NCI-H2196 treated with DMSO at 0.1 percent for 48 hours (cell line): ENCODE measurements around the gene SYNM.

ENCODE experiments used
- DNase-seq: peaks from one replicate; lab custom pipeline; 2025; ENCODE audit not compliant: unreplicated experiment; lab: John Stamatoyannopoulos, UW

Gene SYNM

DNA sequence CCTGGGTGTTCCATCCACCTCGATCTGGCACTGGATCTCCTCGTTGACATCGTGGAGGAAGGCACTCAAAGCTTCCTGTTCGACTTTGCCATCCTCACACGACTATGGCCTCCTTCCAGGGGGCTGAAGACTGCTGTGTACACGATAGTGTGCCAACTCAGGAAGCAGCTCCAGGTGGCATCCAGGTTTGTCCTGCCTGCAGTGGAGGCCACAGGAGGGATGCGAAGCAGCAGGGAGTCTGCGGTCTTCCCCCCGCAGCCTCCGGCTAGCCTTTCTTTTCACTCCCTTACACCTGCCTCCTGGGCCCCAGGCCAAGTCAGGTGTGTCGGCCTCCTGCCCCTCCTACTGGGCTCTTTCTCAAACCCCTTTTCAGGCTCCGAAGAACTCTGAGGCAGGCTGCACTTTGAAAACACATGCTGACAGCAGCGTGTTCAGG lies 32.2 kb downstream of the SYNM start:
- DNase-seq, result peak; percentile 75

DNA sequence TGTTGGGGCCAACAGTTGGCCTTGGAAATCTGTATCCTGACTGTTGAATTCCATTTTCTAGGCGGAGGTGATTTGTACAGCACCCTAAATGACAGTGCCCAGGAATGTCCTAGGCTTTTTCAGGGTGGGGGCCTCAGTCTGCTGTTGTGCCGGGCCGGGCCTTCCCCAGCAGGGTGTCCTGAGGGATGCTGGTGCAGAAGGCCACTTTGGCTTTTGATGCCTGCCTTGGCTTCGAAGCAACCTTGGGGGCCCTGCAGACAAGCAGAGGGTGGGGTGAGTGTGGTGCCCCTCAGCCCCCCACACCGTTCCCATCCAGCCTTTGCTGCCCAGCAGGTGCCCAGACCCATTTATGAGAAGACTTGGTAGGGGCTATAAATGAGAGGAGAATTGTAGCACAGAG lies 33.0 kb downstream of the SYNM start:
- DNase-seq, result no peak

DNA sequence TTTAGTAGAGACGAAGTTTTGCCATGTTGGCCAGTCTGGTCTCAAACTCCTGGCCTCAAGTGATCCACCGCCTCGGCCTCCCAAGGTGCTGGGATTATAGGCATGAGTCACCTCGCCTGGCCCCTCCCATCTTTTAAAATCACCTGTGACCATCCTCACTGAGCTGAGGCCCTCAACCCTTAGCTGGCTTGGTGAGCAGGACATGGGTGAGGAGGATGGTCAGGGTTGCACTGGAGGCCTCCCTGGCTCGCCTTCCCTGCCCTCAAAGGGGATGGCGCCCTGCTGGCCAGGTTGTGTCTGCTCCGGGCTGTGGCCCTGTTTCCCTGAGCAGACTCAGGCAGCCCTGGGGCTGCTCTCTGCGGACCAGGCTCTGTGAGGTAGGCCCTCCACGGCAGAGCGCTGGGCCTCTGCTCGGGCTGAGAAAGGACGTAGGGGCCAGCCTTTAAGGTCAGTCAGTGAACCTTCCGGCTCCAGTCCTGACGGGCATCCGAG lies 33.7 kb downstream of the SYNM start:
- DNase-seq, result no peak

DNA sequence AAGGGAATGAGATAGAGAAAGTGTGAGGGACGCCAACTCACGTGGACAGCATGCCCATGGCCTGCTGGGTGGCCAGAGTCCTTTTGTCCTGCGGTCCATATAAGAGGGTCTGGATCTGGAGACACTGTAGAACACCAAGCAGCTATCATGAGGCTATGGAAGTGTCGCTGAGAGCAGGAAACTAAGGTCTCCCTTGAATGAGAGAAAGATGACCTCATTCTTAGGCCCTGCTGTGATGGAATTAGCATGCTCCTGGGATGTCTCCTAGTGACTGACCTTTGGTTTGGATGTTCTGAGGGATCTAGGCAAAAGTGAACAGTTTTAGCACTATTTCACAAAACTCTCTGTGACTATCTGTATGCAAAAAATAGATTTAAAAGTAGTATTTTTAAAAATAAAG lies 34.4 kb downstream of the SYNM start:
- DNase-seq, result no peak

DNA sequence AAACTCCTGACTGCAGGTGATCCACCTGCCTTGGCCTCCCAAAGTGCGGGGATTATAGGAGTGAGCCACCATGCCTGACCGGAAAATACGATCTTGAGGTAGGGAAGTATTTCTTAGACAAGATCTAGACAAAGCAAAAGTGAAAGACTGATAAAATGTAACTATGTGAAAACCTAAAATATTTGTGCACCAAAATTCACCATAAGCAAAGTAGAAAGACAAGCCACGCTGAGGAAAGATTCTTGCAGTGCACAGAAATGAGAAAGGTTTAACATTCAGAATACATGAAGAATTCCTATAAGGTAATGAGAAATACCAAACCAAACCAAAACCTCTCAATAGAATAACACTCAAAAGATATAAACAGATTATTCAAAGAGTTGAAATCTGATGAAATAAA lies 35.7 kb downstream of the SYNM start:
- DNase-seq, result no peak

DNA sequence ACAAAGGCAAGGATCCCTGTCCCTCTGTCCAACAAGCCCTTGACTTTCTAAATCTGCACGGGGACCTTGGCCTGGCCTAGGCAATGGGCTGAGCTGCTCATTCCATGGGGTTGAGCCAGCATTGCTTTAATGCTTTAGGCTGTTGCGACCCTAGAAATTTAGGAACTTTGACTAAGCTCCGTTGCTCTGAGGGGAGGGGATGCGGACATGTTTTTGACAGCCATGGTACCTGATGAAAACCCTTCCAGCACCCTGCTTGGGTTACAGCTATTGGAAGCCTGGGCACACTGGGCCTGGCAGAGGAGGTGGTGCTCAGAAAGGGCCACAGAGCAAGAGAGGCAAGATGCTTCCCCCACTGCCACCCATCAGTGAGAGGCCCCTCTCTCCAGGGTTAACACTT lies 37.1 kb downstream of the SYNM start:
- DNase-seq, result no peak

DNA sequence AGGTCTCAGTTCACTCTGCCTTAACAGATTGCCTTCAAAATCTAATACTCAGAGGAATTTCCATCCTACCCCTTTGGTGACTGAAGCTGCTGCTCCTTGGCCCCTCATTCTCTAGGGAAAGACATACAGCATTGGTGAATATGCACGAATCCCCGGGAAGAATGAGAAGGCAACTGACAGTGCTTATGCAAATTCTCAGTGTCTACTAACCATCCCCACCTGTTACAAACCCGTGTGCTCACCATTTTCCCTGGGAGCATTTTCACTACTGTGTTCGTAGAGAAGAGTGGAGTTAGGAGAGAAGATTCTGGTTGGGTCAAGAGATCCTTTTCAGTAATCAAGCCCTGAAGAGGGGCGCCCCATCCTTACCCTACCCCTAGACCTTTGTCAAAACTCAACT lies 37.7 kb downstream of the SYNM start:
- DNase-seq, result no peak

DNA sequence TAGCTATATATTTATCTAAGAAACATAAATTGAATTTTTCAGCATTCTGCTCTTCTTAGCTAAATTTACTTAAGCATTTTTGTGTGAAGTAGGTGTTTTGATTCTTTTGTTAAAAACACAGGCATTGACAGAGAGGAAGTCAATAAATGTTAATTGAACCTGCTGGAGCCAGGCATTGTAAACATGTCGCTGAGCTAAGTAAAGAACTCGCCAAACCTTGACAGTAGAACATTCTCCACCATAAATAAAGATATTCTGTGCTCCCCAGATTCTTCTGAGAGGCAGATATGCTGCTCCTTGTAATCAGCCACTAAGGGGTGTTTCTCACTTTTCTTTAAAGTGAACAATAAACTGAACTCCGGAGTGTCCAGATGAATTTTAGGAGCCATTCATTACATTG lies 38.4 kb downstream of the SYNM start:
- DNase-seq, result no peak

DNA sequence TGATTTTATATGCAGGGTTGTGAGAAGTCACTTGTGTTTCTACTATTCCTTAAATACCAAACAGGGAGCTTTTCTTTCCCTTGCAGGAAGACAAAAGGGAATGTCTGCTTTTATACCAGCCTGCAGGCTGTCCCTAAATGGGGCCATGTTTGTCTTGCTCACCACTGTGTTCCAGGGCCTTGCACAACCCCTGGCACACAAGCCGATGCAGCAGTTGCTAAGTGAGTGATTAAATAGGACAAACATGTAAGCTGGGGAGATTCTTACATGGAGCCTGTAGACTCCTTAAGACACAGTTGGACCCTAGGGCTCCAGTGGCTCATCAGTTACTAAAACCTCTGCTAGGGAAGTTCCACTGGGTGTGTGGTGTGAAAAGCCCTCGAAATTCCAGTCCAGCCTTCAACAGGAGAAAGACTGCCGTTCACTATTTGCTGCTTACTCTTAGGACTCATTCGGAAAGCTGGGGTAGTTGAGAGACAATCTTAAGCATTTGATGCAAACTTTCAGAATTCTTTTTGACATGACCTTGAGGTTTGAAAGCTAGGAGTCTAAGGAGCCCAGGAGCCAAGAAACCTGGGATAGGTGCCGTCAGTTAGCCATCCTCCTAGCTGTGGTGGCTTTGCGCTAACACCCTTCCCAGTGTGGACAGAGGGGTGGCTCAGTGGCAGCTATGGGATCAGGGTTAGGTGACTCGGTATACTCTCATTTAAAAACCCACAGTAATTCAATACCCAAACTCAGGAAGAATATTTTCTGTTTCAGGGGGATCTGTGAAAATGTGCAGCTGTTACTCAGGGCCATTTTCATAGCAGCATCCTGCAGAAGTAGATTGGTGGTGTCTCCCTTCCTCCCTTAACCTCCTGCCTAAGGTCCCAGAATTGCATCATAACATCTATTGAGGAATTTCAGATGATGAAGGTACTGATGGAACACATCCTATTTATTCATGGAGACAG lies 39.1 kb downstream of the SYNM start:
- no peak for DNase-seq

DNA sequence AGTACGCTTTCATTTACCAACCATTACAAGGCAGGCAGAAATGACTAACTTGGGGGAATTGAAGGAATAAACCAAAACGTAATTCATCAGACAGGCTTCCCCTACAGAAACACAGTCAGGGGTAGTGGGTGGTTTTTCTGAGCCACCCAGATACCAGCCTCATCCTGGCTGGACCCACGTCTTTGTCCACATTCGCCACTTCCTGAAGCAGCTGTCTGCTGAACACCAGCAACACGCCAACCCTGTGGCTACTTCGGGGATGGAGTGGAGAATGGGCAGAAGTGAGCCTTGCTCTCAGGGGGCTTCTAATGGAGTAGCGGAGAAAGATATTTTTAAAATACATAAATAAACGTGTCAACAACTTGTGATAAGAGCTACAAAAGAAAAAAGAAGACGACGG lies 40.1 kb downstream of the SYNM start:
- DNase-seq, result no peak

DNA sequence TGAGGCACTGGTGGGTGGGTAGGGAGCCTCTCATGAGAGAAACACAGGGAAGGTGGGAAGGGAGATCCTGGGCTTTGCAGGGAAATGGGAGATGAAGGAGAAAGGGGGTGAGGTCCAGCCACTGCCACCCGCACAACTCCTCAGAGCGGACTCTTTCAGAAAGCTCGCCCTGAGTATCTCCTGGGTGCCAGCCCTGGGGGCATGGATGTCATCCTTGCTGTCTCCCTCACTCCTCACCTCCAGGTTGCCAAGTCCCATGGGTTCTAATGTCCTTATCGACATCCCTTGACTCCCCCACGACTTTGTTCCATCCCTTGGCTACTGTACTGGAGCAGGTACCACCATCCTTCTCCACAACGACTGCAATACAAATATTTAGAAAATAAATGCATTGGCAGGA lies 40.9 kb downstream of the SYNM start:
- no peak for DNase-seq

DNA sequence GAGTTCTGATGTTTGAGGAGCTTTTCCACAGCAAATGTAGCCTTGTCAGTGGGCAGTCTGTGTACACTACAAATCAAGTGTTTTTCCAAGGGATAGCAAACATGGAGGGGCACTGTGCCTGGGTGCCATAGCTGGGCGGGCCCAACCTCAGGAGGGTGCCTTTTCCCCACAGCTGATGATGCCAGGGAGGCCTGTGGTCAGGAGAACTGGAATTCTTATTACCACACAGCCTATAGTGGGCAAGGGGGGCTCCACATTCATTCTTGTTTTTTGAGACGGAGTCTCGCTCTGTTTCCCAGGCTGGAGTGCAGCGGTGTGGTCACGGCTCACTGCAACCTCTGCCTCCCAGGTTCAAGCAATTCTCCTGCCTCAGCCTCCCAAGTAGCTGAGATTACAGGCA lies 41.8 kb downstream of the SYNM start:
- DNase-seq, result no peak

DNA sequence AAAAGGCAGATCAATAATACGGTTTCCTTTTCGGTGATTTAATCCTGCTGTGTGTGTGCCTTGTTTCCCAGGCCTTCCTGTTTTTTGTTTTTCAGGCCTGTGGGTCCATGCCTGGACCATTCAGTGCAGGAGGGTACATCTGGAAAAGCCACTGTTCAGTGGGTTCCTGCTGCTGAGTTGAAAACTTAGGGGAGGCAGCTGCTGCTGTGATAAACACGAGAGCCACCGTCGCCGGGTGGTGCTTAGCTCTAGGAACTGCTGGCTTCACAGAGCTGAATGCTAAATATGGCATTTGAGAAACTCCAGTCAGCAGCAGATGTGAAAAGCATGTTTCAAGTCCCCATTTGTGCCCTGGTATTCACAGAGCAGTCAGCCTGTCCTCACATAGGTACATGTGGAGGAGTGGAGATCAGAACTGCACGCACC lies 44.0 kb downstream of the SYNM start:
- DNase-seq, result no peak

DNA sequence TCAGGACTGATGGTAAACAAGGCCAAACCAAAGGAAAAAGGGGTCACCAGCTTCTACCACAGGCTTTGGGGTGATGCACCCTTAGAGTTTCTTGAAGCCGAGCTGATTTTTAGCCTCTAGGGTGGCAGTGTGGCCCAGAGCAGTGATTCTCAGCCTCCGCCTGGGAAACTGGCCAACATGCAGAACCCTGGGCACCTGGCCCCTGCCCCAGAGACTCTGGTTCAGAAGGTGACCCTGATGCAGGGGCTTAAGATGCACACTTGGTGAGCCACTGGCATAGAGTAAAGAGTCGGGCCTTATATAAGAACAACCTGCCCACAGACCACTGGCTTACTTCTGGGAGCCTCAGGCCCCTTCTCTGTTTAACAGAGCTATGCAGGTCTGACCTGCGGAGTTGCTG lies 44.5 kb downstream of the SYNM start:
- DNase-seq, result no peak

DNA sequence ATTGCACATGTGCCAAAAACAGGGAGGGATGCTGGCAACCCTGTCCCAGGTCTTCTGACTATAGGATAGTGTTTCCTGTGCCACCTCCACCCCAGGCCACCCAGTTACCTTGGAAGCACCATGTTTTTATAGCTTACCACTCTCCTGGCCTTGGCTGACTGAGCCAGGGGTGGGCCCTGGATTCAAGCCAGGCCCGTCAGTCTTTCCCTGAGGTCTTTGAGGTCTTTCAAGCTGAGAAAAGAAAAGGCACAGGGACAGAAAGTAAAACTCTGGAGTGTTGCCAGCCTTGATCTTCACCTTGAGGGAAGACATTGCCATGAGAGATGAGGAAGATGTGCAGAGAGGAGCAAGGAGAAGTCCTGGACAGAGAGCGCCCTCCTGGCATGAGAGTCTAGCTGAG lies 46.3 kb downstream of the SYNM start:
- no peak for DNase-seq

DNA sequence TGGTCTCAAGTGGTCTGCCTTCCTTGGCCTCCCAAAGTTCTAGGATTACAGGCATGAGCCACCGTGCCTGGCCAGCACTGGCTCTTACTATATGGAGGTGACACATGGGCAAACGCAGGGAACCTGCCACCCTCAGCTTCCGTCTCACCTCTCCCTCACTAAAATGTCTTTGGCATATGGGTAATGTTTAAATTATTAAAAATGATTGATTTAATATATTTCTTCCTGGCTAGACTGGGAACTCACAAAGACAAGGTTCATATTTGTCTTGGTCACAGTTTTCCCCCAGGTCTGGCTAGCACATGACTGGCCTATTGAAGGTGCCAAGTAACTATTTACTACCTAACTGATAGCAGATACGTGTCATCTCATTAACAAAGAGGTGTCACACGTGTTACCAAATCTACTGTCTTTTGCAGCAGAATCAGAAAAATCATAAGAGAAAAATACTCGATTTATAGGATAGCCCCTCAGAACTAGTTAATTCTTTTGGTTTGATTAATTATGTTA lies 48.2 kb downstream of the SYNM start:
- DNase-seq, result no peak

DNA sequence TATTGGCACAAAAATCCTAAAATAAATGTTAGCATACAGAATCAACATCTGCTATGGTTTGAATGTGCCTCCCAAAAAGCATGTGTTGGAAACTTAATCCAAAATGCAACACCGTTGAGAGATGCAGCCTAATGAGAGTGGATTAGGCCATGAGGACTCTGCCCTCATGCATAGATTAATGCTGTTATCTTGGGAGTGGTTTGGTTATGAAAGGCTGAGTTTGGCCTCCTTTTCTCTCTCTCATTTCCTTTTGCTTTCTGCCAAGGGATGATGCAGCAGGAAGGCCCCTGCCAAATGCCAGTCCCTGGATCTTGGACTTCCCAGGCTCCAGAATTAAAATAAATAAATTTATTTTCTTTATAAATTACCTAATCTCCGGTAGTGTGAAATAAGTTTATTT lies 49.4 kb downstream of the SYNM start:
- no peak for DNase-seq

DNA sequence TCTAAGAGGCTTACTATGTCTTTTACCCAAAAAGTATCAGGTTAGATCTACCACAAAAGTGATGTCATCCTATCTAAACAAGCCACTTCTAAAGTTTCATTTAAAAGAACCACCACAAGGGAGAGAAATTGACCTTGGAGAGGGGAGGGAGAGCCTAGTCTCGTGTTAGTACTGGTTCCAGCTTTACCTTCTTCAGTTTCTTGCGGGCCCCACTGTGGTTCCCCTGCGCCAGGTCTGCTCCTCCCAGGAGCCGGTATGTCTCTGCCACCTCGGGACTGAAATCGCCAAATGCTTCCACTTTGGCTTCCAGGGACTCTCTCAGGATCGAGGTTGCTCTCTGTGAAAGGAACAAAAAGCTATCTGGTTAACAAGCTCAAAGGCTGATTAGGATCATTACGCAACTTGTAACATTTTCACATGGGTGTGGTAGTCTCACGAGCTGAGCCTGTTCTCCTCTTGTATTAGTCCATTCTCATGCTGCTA lies 51.1 kb downstream of the SYNM start:
- DNase-seq, result no peak

DNA sequence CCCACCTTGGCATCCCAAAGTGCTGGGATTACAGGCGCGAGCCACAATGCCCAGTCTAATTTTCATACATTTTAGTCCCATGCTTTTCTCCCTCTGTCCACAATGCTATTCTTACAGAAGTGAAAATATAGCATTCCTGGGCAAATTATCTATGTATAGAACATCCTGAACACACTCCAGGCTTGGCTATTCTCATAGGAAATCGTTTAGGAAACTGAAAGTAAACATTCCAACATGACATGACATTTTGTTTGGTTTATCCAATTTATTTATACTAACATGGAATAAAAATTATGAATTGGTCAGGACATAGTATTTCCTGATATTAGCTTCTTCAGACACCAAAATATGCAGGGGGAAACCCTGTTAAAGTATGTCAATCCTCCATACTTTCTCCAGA lies 52.6 kb downstream of the SYNM start:
- DNase-seq, result no peak

DNA sequence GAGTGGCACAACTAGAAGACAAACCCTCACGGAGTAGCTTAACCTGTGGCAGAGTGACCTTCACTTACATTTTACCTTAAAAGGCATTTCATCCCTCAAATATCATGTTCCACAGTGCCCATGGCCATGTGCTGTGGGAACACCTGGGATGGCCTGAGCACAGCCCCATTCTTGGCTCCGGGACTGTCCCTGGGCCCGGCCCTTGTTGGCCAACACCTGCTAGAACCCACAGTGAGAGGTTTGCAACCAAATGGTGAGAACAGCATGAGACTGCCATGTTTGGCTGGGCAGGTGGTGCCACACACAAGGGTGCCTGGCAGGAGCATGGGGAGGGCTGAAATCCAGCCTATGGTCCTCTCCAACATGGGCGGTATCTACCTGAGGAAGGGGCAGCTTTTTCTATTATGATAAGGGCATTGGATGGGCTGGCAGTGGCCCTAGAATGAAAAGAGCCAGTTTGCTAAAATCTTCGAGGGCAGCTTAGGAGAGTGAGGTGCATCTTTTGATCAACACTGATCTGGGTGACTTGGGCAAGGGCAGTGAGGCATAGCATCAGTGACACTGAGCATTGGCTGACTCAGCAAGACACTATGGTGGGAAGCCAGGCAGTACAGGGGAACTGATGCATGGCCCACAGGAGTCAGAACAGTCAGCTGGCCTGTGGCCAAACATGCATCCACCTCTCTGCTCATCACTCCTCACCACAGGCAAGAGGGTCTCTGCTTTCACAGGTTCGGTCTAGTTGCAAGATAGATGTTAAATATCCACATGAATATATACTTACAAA lies 53.9 kb downstream of the SYNM start:
- DNase-seq, result no peak

DNA sequence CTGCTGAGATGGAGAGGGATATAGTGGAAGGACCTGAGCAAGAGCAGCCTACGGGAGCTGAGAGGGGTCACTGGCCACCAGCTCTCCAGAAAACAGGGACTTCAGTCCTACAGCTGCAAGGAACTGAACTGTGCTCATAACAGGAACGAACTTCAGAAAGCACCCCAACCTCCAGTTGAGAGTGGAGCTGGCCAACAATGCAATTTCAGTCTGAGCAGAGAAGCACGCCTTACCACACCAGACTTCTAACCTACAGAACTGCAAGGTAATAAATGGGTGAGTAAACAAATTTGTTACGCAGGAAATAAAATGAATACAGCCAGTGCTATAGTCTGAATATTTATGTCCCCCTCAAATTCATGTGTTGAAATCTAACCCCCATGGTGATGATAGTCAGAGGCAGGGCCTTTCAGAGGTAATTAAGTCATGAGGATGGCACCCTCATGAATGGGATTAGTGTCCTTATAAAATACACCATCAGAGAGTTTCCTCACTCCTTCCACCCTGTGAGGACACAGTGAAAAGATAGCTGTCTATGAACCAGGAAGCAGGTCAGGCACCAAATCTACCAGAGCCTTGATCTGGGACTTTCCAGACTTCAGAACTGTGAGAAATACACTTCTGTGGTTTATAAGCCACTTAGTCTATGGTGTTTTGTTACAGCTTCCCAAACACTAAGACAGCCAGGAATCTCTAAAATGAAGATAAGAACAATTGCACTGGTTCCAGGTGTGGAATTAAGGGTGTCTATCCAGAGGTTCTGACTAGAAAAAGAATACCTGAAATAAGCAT lies 58.6 kb downstream of the SYNM start:
- DNase-seq, result no peak
